MM.1S (cell line): Measurements from ENCODE around the gene SPATA13.

ENCODE experiments used
- EZH2 ChIP-seq: fragments of 300-600 bp; sonication (generic); optimal IDR thresholded peaks from 2 replicates; pipeline ENCODE3; 2017; ENCODE audit warnings: low read depth, mild to moderate bottlenecking, antibody characterized with exemption, low read length, mixed read lengths
- TF ChIP-seq, protein P1 (sequence below): fragments of 300-600 bp; sonication (generic); IDR thresholded peaks from 2 replicates; pipeline ENCODE4 v1.5.1; 2016; ENCODE audit warnings: antibody characterized with exemption, low read length, mixed read lengths

DNA sequence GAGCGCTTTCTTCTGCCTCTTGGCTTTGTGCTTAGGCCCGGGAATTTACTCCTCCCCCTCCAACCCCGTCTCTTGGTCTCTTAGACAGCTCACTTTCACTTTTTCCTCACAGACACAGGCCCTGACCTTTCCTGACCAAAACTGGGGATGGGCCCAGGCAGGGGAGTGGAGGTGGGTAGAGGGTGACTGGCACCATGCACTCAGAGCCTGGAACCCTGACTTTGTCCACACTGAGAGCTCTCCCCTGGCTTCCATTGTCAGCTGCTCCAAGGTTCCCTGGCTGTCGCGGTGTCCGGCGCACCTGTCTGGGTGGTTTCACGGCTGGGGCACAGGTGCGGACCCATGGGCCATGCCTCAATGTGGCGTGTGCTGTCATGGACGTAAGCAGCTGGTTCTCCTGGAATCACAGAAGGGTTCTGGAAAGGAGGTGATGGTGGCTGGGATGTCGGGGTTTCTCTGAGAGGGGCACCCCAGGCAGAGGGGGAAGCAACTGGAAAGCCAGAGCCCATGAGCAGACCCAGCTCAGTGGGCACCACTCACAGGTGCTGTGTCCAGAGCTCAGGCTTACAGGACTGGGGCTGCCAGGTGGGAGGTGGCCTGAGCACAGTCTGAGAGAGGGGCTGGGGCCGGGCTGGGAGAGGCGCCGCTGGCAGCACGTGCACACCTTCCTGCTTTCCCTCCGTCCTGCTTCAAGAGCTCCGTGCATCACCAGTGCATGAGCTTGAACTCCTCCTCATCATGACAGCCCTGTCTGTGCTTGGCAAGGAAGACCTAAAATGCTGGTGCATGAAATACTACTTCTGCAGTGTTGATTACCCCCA is 120.9 kb downstream of the SPATA13 start:
- TF ChIP-seq, protein P1, sequence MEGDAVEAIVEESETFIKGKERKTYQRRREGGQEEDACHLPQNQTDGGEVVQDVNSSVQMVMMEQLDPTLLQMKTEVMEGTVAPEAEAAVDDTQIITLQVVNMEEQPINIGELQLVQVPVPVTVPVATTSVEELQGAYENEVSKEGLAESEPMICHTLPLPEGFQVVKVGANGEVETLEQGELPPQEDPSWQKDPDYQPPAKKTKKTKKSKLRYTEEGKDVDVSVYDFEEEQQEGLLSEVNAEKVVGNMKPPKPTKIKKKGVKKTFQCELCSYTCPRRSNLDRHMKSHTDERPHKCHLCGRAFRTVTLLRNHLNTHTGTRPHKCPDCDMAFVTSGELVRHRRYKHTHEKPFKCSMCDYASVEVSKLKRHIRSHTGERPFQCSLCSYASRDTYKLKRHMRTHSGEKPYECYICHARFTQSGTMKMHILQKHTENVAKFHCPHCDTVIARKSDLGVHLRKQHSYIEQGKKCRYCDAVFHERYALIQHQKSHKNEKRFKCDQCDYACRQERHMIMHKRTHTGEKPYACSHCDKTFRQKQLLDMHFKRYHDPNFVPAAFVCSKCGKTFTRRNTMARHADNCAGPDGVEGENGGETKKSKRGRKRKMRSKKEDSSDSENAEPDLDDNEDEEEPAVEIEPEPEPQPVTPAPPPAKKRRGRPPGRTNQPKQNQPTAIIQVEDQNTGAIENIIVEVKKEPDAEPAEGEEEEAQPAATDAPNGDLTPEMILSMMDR: no peak
- no peak for TF ChIP-seq EZH2
